HepG2 (cell line): ENCODE measurements around the gene IGIP. TPM values are rescaled to one million over a fixed set of nuclear protein-coding genes. Genes with fewer than 3 reads are reported as not detected.

Experiments
- DDIT3 ChIP-seq: sonication (generic); formaldehyde crosslinking; IDR thresholded peaks from 2 replicates; pipeline ENCODE4 v1.4.0; 2020; ENCODE audit warnings: mild to moderate bottlenecking, missing genetic modification reagents
- GABPB1 ChIP-seq: IDR thresholded peaks from 2 replicates; pipeline ENCODE4 v1.6.1; 2016; ENCODE audit warnings: mild to moderate bottlenecking, missing genetic modification reagents, moderate library complexity, missing compliant biosample characterization
- JDP2 ChIP-seq: sonication (generic); formaldehyde crosslinking; IDR thresholded peaks from 2 replicates; pipeline ENCODE4 v1.8.1; 2022; ENCODE audit warnings: missing genetic modification reagents, borderline replicate concordance
- KDM5A ChIP-seq: fragments of 200-600 bp; sonication (generic); IDR thresholded peaks from 2 replicates; pipeline ENCODE4 v1.7.0; 2018; ENCODE audit warnings: antibody characterized with exemption, mild to moderate bottlenecking, low read length, borderline replicate concordance
- KIAA2018 ChIP-seq: sonication (generic); formaldehyde crosslinking; IDR thresholded peaks from 2 replicates; pipeline ENCODE4 v1.5.0; 2020; ENCODE audit warnings: mild to moderate bottlenecking, missing genetic modification reagents, borderline replicate concordance
- NFIB ChIP-seq: sonication (generic); formaldehyde crosslinking; IDR thresholded peaks from 2 replicates; pipeline ENCODE4 v1.9.0; 2021; ENCODE audit warnings: missing genetic modification reagents, mild to moderate bottlenecking, borderline replicate concordance
- TEAD2 ChIP-seq: sonication (generic); formaldehyde crosslinking; IDR thresholded peaks from 2 replicates; pipeline ENCODE4 v1.9.0; 2021; ENCODE audit warnings: missing genetic modification reagents
- ZBTB7A ChIP-seq: sonication (generic); formaldehyde crosslinking; IDR thresholded peaks from 2 replicates; pipeline ENCODE4 v1.8.0; 2022; ENCODE audit warnings: mild to moderate bottlenecking, missing genetic modification reagents
- ZBTB8A ChIP-seq: sonication (generic); formaldehyde crosslinking; IDR thresholded peaks from 2 replicates; pipeline ENCODE4 v1.4.0; 2020; ENCODE audit warnings: mild to moderate bottlenecking, low read depth, missing genetic modification reagents, borderline replicate concordance
- ZFP36 ChIP-seq: fragments of 150-350 bp; IDR thresholded peaks from 2 replicates; pipeline ENCODE4 v1.6.1; 2018; ENCODE audit warnings: borderline replicate concordance, low read length, low read depth; ENCODE audit not compliant: partially characterized antibody
- ZNF24 ChIP-seq: fragments of 450-650 bp; IDR thresholded peaks from 2 replicates; pipeline ENCODE4 v1.6.1; 2017; ENCODE audit warnings: antibody characterized with exemption, mild to moderate bottlenecking
- ZNF264 ChIP-seq: sonication (generic); formaldehyde crosslinking; IDR thresholded peaks from 2 replicates; pipeline ENCODE4 v1.4.0; 2020; ENCODE audit warnings: missing genetic modification reagents
- ZNF350 ChIP-seq: sonication (generic); formaldehyde crosslinking; IDR thresholded peaks from 2 replicates; pipeline ENCODE4 v1.4.0; 2020; ENCODE audit warnings: mild to moderate bottlenecking, low read depth, missing genetic modification reagents, borderline replicate concordance
- ZNF570 ChIP-seq: sonication (generic); formaldehyde crosslinking; IDR thresholded peaks from 2 replicates; pipeline ENCODE4 v1.4.0; 2020; ENCODE audit warnings: mild to moderate bottlenecking, missing genetic modification reagents, borderline replicate concordance
- ZNF749 ChIP-seq: sonication (generic); formaldehyde crosslinking; IDR thresholded peaks from 2 replicates; pipeline ENCODE4 v1.8.0; 2022; ENCODE audit warnings: mild to moderate bottlenecking, missing genetic modification reagents, moderate library complexity, borderline replicate concordance
- ZNF775 ChIP-seq: sonication (generic); formaldehyde crosslinking; IDR thresholded peaks from 2 replicates; pipeline ENCODE4 v1.4.0; 2020; ENCODE audit warnings: missing genetic modification reagents, mild to moderate bottlenecking, moderate library complexity, borderline replicate concordance
- polyA plus RNA-seq, 8 experiments: library from polyadenylated mRNA; depleted of rRNA in 3 of 8; stranded (reverse) in 7 of 8; unstranded in 1 of 8; fragments of >200 nt; fragmentation: Illumina TruSeq in 4 of 8; extraction: Trizol in 4 of 8; gene quantifications; 2 replicates each; pipeline versions ENCODE4 v1.2.1 to v1.2.3, GENCODE V29; 2011 to 2016; ENCODE audit warnings: low read depth in 4 of 8, missing spikeins in 1 of 8, mixed read lengths in 1 of 8; ENCODE audit not compliant: insufficient read depth in 1 of 8
- total RNA-seq, 5 experiments: library from RNA; depleted of rRNA; stranded (reverse); fragments of >200 nt; fragmentation: Illumina TruSeq; extraction: Trizol; gene quantifications; 2 replicates each; pipeline ENCODE4 v1.2.3, GENCODE V29; 2016; ENCODE audit warnings: low read depth in 1 of 5
- TF ChIP-seq, protein P1 (sequence below): sonication (generic); formaldehyde crosslinking; IDR thresholded peaks from 2 replicates; pipeline ENCODE4 v1.9.0; 2021; ENCODE audit warnings: missing genetic modification reagents, mild to moderate bottlenecking, borderline replicate concordance
- TF ChIP-seq, protein P2 (sequence below): sonication (generic); formaldehyde crosslinking; IDR thresholded peaks from 2 replicates; pipeline ENCODE4 v1.8.0; 2023; ENCODE audit warnings: mild to moderate bottlenecking, missing genetic modification reagents

IGIP gene
- total and polyA plus RNA-seq, 2 of the 13 experiments (the other 11 are each of a cell fraction or from before 2014, with no cell fraction given), result 1.7 to 2.1 TPM

- TF ChIP-seq KIAA2018 (CRISPR knock-in tag) (no peak), ZNF570 (CRISPR knock-in tag) (no peak), KDM5A (no peak), TEAD2 (CRISPR knock-in tag) (no peak), JDP2 (CRISPR knock-in tag) (no peak), ZFP36 (no peak), ZNF775 (CRISPR knock-in tag) (no peak), ZBTB8A (CRISPR knock-in tag) (no peak), ZNF24 (0 out of 2 replicates have a peak, but pooled peaks have one; percentile 32), ZBTB7A (CRISPR knock-in tag) (no peak), GABPB1 (peak; percentile 62; the same call in 1 of the 2 replicates), ZNF264 (CRISPR knock-in tag) (no peak), ZNF749 (CRISPR knock-in tag) (no peak), DDIT3 (no peak), ZNF350 (CRISPR knock-in tag) (no peak), NFIB (CRISPR knock-in tag) (no peak)
- TF ChIP-seq, protein P1, sequence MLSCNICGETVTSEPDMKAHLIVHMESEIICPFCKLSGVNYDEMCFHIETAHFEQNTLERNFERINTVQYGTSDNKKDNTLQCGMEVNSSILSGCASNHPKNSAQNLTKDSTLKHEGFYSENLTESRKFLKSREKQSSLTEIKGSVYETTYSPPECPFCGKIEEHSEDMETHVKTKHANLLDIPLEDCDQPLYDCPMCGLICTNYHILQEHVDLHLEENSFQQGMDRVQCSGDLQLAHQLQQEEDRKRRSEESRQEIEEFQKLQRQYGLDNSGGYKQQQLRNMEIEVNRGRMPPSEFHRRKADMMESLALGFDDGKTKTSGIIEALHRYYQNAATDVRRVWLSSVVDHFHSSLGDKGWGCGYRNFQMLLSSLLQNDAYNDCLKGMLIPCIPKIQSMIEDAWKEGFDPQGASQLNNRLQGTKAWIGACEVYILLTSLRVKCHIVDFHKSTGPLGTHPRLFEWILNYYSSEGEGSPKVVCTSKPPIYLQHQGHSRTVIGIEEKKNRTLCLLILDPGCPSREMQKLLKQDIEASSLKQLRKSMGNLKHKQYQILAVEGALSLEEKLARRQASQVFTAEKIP, result no peak
- TF ChIP-seq, protein P2, sequence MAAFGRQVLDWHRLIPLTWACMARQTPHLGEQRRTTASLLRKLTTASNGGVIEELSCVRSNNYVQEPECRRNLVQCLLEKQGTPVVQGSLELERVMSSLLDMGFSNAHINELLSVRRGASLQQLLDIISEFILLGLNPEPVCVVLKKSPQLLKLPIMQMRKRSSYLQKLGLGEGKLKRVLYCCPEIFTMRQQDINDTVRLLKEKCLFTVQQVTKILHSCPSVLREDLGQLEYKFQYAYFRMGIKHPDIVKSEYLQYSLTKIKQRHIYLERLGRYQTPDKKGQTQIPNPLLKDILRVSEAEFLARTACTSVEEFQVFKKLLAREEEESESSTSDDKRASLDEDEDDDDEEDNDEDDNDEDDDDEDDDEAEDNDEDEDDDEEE (CRISPR knock-in tag), result no peak
Observed at GRCh38 chr5:140157032-140157781, 31.5 kb downstream of the IGIP start (continued).
